ENCODE results near the gene NELFCD.
"Not testable (repeated sequence)": the region's sequence is repeated elsewhere in the genome, so short reads cannot be mapped to it uniquely, and the experiment has no call there.

Gene NELFCD

DNA sequence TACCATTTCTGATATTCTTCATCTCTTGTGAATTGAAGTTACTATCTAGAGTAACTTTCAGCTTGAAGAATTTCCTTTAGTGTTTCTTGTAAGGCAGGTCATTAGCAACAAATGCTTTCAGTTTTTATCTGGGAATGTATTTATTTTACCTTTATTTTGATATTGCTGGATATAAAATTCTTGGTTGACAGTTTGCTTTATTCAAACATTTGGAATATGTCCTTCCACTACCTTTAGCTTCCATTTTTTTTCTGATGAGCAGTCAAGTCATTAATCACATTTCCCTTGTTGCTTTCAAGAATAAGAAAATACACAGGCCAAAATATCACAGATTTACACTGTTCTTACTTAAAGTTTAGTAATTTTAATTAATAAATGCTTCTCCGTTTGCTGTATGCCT is 5.7 kb upstream of the NELFCD start:
- DNase-seq: no peak

DNA sequence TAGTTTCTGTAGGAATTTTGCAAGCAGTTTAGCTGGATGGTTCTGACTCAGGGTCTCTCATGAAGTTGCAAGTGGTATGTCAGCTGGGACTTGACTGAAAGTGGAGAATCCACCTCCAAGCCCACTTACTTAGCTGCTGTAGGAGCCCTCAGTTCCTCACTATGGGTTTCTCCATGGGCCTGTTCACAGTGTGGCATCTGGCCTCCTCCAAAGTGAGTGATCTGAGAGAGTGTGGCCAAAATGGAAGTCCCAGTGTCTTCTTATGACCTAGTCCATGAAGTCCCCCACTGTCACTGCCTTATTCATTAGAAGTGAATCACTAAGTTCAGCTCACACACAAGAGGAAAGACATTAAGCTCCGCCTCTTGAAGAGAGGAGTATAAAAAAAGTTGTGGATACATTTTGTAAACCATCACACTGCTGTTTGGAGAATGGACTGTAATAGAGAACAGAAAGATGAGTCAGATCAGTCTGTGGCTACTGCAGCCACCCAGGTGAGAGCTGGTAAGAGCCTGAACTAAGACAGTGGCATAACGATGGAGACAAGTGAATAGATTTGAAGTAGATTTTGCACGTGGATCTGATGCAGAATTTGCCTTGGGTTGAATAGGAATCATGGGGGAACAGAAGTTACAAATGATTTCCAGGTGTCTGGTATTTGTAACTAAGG is 4.9 kb upstream of the NELFCD start:
- no peak for DNase-seq

DNA sequence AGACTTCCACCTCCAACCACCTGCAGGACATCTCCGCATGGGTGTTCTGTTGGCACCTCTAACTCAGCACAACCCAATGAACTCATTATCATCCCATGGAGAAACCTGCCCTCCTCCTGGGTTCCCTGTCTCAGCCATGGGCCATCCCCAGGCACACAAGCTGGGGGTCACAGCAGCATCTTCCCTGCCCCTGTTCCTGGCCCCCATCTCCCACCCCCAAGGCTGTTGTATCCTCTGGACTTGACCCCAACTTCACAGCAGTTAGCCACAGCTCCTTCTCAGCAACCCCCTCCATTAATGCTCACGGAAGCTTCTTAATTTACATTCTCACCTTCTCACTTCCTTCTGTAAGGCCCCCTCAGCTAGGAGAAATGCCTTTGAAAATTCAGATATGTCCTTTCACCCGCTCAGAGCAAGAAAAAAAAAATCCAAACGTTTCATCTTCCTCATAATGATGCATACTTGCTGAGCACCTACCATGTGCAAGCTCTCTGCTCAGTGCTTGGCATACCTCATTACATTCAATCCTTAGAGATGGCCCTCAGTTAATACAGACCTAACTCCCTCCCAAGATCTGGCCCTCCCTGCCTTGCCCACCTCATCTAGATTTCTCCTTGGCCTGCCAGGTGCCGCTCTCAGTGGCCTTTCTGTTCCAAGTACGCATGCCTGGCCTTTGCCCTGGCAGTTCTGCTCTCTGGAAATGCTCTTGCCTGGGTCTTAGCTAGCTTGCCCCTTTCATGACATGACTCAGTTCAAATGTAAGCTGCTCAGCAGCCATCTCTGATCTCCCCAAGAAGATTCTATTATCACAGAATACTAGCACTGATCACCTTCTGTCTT is 2.5 kb upstream of the NELFCD start:
- no peak for DNase-seq

- no peak for DNase-seq
Observed at GRCh38 chr20:58981628-58982364, 740 bp downstream of the NELFCD start.

GRCh38 chr20:58982406-58983114 is 1.5 kb downstream of the NELFCD start:
- DNase-seq: no peak

DNA sequence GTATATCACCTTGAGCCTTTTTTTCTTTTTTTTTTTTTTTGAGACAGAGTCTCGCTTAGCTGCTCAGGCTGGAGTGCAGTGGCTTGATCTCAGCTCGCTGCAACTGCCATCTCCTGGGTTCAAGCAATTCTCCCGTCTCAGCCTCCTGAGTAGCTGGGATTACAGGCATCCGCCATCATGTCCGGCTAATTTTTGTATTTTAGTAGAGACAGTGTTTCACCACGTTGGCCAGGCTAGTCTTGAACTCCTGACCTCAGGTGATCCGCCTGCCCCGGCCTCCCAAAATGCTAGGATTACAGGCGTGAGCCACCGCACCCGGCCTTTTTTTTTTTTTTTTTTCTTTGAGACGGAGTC is 2.0 kb downstream of the NELFCD start:
- DNase-seq: not testable (repeated sequence)

DNA sequence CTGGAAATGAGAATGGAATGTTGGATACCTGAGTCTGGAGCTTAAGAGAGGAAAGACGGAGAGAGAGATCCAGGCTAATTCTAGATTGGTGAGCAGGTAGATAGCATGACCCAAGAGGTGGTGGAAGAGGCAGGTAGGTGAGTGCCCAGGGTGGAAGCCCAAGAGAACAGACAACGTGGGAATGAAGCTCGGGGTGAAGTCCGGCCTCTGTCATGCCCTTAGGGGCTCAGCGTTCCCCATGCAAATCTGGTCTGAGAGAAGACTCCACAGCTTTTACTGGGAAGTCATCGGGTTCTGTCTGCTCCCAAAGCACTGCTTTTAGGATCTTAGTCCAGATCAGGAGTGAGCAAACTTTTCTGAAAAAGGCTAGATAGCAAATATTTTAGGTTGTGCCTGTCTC is 3.6 kb downstream of the NELFCD start:
- DNase-seq: no peak

- no peak for DNase-seq
Observed at GRCh38 chr20:58985656-58986055, 4.6 kb downstream of the NELFCD start.

DNA sequence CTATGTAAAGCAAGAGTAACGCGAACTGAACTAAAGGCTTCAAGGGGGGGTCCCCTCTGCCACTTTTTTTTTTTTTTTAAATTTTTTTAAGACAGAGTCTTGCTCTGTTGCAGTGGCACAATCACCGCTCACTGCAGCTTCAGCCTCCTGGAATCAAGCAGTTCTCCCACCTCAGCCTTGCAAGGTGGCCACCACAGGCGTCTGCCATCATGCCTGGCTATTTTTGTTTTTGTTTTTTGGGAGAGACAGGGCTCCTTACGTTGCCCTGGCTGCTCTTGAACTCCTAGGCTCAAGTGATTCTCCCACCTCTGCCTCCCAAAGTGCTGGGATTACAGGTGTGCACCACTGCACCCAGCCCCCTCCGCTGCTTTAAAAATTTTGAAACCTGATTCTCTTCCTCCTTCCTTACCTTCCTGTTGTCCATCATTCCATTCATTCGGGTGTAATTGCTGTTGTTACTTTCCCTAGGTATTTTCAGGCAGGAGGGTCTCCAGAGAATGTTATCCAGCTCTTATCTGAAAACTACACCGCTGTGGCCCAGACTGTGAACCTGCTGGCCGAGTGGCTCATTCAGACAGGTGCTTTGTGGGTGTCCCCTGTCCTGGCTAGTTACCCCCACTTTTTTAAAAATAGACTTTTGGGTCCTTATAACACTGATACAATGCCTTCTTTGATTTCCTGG is 5.4 kb downstream of the NELFCD start:
- DNase-seq: no peak

DNA sequence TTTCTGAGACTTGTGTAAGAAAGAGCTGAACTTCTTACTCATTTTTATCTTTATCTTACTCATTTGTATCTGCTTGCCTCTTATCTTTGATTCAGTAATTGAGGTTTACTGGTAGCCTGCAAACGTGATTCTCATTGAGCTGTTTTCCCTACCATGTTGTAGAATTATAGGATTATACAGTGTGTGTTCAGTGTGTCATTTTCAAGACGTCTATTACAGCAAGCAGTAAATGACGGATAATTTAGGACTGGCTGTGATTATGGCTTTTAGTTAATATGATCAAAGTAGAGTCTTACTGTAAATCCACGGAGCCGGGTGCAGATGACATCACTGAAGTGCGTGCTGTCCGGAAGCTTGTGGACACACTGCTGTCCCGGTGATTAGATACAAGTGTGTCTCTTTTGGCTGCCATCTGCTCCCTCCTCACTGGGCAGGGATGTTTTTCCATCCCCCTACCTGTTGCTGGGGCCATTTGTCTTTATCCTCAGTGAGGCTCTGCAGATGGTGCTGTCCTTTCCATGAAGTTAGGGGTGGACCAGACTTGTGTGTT is 6.0 kb downstream of the NELFCD start:
- DNase-seq: no peak

GRCh38 chr20:58987790-58988564 is 6.9 kb downstream of the NELFCD start:
- no peak for DNase-seq

DNA sequence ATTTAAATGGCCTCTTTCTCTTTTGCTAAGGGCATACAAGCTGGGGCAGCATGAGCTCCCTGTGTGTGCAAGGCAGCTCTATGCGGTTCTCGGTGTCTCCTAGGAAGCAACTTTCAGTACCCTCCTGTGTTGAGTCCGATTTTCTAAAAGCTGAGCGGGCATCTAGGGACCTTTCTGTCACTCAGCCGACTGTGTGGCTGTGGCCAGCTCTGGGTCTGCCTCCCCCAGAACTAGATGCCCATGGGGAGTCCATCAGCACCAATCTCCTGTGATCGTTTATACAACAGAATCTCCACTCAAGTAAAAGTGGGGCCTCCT is 7.5 kb downstream of the NELFCD start:
- no peak for DNase-seq

DNA sequence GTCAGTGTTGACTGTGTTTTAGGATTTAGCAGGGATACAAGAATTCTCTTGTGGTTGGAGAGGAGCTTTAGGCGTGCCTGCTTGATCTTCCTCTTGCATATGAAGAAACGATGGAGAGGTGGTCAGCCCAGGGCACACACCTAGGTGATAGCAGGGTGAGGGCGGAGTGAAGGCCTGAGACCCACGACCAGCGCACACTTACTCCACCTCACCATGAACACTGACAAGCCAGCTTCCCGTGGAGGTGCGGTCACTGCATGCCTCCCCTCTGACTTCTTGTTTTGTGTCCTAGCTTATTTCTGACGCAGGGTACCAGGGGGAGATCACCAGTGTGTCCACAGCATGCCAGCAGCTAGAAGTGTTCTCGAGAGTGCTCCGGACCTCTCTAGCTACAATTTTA is 8.1 kb downstream of the NELFCD start:
- no peak for DNase-seq

- DNase-seq: no peak
Observed at GRCh38 chr20:58990651-58991445, 9.8 kb downstream of the NELFCD start.

DNA sequence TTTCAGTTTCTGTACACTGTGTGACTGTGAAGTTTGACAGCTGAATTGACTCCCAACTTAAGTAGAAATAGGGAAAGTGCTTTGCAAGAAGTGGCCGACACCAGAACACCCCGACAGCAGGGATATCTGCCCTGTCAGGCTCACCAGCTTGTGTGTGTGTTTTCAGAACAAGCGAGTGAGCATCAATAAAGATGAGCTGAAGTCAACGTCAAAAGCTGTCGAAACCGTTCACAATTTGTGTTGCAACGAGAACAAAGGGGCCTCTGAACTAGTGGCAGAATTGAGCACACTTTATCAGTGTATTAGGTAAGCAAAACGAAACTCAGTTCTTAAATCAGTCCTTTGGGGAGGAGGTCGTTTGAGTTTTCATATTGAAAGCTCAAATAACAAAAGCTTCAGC is 10.7 kb downstream of the NELFCD start:
- DNase-seq: no peak

GRCh38 chr20:58992911-58993310 is 11.9 kb downstream of the NELFCD start:
- no peak for DNase-seq

GRCh38 chr20:58993332-58994248 is 12.5 kb downstream of the NELFCD start:
- DNase-seq: no peak

GRCh38 chr20:58994390-58995159 is 13.5 kb downstream of the NELFCD start:
- no peak for DNase-seq
